Cerebellar cortex (tissue), 1 donor: ENCODE data around the gene DNAJC22.
"Not testable (repeated sequence)": the region's sequence is repeated elsewhere in the genome, so short reads cannot be mapped to it uniquely, and the experiment has no call there.

Experiments used
- DNase-seq: peaks from one replicate; pipeline ENCODE4 v3.0.0-alpha.2; 2015; ENCODE audit warnings: low spot score

DNAJC22 gene

GRCh38 chr12:49331380-49332222 lies 15.1 kb upstream of the DNAJC22 start:
- peak; percentile 84 for DNase-seq

- no peak for DNase-seq
These were observed 14.2 kb upstream of the DNAJC22 start for GRCh38 chr12:49332441-49332861.

- no peak for DNase-seq
These were observed 13.8 kb upstream of the DNAJC22 start for GRCh38 chr12:49332891-49333371.

GRCh38 chr12:49333778-49334177 lies 12.9 kb upstream of the DNAJC22 start:
- not testable (repeated sequence) for DNase-seq

GRCh38 chr12:49334226-49334625 lies 12.5 kb upstream of the DNAJC22 start:
- DNase-seq = no peak

- DNase-seq = no peak
These were observed 12.0 kb upstream of the DNAJC22 start for GRCh38 chr12:49334681-49335080.

- DNase-seq = no peak
These were observed 11.4 kb upstream of the DNAJC22 start for GRCh38 chr12:49335118-49335954.

- DNase-seq = no peak
These were observed 10.6 kb upstream of the DNAJC22 start for GRCh38 chr12:49335955-49336644.

- peak; percentile 57 for DNase-seq
These were observed 9.8 kb upstream of the DNAJC22 start, which contains the start of gene C1QL4 for GRCh38 chr12:49336645-49337584. Gene C1QL4, minus strand, starts transcription at chr12:49337188. Its CDS starts 711 bp downstream, at chr12:49336477.

GRCh38 chr12:49338830-49339463 lies 7.7 kb upstream of the DNAJC22 start:
- no peak for DNase-seq

GRCh38 chr12:49339464-49339861 lies 7.2 kb upstream of the DNAJC22 start:
- no peak for DNase-seq

- no peak for DNase-seq
These were observed 6.4 kb upstream of the DNAJC22 start for GRCh38 chr12:49340095-49340870.

GRCh38 chr12:49340971-49341776 lies 5.5 kb upstream of the DNAJC22 start:
- no peak for DNase-seq

- DNase-seq = no peak
These were observed 5.0 kb upstream of the DNAJC22 start for GRCh38 chr12:49341777-49342065.

- peak; percentile 89 for DNase-seq
These were observed 4.4 kb upstream of the DNAJC22 start for GRCh38 chr12:49342066-49342913.

- DNase-seq = peak; percentile 41
These were observed 3.6 kb upstream of the DNAJC22 start for GRCh38 chr12:49342914-49343731.

GRCh38 chr12:49344486-49345050 lies 2.1 kb upstream of the DNAJC22 start:
- no peak for DNase-seq
